ENCODE results near the gene CDH12.
"Not testable (repeated sequence)": the region's sequence is repeated elsewhere in the genome, so short reads cannot be mapped to it uniquely, and the experiment has no call there.

CDH12 gene

DNA sequence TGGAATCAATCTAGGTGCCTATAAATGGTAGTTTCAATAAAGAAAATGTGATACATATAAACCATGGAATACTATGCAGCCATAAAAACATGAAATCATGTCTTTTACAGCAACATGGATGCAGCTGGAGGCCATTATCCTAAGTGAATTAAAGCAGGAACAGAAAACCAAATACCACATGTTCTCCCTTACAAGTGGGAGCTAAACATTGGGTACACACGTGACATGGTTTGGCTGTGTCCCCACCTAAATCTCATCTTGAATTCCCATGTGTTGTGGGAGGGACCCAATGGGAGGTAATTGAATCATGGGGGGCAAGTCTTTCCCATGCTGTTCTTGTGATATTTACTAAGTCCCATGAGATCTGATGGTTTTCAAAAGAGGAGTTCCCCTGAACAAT lies 78.9 kb downstream of the CDH12 start:
- H3K4me3 ChIP-seq (ENCODE audit: low read depth, low read length); H3K4me1 ChIP-seq (ENCODE audit: control insufficient read depth, insufficient read depth, low read length); H3K9ac ChIP-seq (ENCODE audit: low read length); H3K27ac ChIP-seq (ENCODE audit: low read depth, low read length); H3K9me3 ChIP-seq (ENCODE audit: control insufficient read depth, insufficient read depth, low read depth, low read length); H3K27me3 ChIP-seq (ENCODE audit: control insufficient read depth, insufficient read depth, low read length); H3K36me3 ChIP-seq (ENCODE audit: control insufficient read depth, insufficient read depth, low read length): not testable (repeated sequence)

DNA sequence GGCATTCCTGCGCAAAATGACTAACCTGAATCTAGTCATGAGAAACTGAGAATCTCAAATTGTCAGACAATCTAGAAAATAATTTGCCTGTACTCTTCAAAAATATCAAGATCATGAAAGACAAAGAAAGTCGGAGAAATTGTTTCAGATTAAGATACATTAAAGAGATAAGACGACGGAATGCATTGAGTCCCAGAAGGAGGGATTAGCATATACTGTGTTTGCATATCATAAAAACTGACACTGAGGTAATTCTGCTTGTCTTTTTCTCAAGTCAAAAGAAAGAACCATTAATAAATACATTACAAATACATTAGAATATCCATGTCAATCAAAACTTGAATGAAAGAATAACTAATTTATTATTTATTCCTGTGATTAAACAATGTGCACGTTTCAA lies 88.4 kb downstream of the CDH12 start:
- Histone ChIP-seq H3K4me1 (ENCODE audit: control insufficient read depth, insufficient read depth, low read length) (no peaks in the 10 kb centered on the region), H3K9me3 (ENCODE audit: control insufficient read depth, insufficient read depth, low read depth, low read length) (no peaks in the 10 kb centered on the region), H3K27ac (ENCODE audit: low read depth, low read length) (no peak overlapping the region), H3K9ac (ENCODE audit: low read length) (no peak overlapping the region), H3K27me3 (ENCODE audit: control insufficient read depth, insufficient read depth, low read length) (no peaks in the 10 kb centered on the region), H3K36me3 (ENCODE audit: control insufficient read depth, insufficient read depth, low read length) (no peaks in the 10 kb centered on the region), H3K4me3 (ENCODE audit: low read depth, low read length) (no peak overlapping the region)

DNA sequence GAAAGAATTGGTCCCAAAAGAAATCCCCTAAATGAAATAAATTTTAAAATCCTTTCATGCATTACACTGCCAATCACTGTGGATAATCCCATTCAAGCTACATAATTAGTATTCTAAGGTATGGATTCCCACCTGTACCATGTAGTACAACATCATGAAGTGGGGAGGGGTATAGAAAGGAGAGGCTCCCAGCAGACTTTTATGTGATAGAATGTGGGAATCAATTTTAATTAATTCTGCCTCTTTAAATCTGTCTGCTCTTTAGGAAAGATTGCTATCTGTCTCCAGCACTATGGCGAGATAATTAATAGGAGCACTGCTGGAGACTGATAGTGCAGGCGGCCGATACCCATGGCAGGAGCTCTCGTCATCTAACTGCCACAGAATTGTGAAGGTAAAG lies 95.4 kb downstream of the CDH12 start:
- Histone ChIP-seq H3K27ac (ENCODE audit: low read depth, low read length) (no peak overlapping the region), H3K27me3 (ENCODE audit: control insufficient read depth, insufficient read depth, low read length) (no peaks in the 10 kb centered on the region), H3K4me3 (ENCODE audit: low read depth, low read length) (no peak overlapping the region), H3K9me3 (ENCODE audit: control insufficient read depth, insufficient read depth, low read depth, low read length) (no peaks in the 10 kb centered on the region), H3K36me3 (ENCODE audit: control insufficient read depth, insufficient read depth, low read length) (no peaks in the 10 kb centered on the region), H3K9ac (ENCODE audit: low read length) (no peak overlapping the region), H3K4me1 (ENCODE audit: control insufficient read depth, insufficient read depth, low read length) (no peaks in the 10 kb centered on the region)

DNA sequence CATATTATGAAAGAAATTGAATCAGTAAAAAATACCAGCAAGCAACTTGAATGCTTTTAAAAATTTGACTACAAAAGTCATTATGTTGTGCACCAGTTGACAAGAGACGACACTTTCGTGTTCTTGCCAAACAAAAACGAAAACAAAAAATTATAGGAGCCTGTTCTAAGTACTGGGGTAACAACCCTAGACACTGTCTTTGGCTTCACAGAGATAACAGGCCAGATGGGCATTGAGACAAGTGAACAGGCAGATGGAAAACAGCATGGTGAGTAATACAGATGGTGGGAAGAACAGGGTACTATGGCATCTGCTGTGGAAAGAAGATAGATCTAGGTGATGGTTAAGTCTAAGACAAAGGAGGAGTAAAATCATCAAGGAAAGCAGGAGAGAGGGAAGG lies 99.0 kb downstream of the CDH12 start:
- H3K9me3 ChIP-seq (ENCODE audit: control insufficient read depth, insufficient read depth, low read depth, low read length) = no peaks in the 10 kb centered on the region
- no peak overlapping the region for H3K4me3 ChIP-seq (ENCODE audit: low read depth, low read length)
- H3K4me1 ChIP-seq (ENCODE audit: control insufficient read depth, insufficient read depth, low read length) = no peaks in the 10 kb centered on the region
- H3K27ac ChIP-seq (ENCODE audit: low read depth, low read length) = no peak overlapping the region
- H3K9ac ChIP-seq (ENCODE audit: low read length) = no peak overlapping the region
- H3K36me3 ChIP-seq (ENCODE audit: control insufficient read depth, insufficient read depth, low read length) = no peaks in the 10 kb centered on the region
- no peaks in the 10 kb centered on the region for H3K27me3 ChIP-seq (ENCODE audit: control insufficient read depth, insufficient read depth, low read length)

DNA sequence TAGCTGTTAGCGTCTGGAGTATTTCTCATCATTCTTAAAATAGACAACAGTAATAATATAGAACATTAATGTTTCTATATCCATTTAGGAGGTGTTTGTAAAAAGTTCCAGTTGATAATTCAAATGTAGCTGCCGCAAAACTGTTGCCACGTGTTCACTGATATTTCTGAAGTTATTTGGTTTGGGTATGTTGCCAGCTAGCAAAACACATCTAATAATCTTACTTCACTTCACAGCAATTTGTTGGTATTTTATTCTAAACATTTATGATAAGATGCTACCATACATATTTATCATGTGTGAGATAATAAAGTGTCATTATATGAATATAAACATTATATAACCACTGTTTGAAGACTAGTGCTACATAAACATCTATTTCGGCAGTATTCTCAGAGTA lies 101.6 kb downstream of the CDH12 start:
- H3K9me3 ChIP-seq (ENCODE audit: control insufficient read depth, insufficient read depth, low read depth, low read length) = no peaks in the 10 kb centered on the region
- H3K27ac ChIP-seq (ENCODE audit: low read depth, low read length) = no peak overlapping the region
- no peaks in the 10 kb centered on the region for H3K27me3 ChIP-seq (ENCODE audit: control insufficient read depth, insufficient read depth, low read length)
- no peak overlapping the region for H3K4me3 ChIP-seq (ENCODE audit: low read depth, low read length)
- H3K4me1 ChIP-seq (ENCODE audit: control insufficient read depth, insufficient read depth, low read length) = no peaks in the 10 kb centered on the region
- no peaks in the 10 kb centered on the region for H3K36me3 ChIP-seq (ENCODE audit: control insufficient read depth, insufficient read depth, low read length)
- H3K9ac ChIP-seq (ENCODE audit: low read length) = no peak overlapping the region

DNA sequence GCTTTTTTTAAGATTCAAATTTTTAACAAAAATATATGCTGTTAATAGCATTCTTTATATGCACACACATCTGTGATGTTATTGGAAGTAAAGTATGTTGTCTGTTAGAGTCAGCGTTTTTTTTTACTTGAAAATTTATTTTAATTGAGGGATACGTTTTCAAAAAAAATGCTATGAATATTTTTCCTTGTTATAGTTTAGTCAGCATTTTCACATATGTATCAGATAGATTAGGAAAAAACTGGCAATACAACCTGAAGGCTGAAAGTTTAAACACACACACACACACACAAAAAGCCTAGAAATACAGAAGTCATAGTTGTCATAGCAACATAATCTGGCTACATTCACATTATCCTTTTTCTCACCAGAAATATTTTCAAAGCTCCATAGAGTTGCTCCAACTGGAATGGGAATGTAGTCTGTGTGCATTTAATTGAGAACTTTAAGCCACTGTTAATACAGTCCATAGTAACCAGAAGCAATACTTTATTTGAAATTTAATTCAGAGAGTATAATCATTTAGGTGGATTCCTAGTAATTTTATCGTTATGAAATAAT lies 116.6 kb downstream of the CDH12 start:
- Histone ChIP-seq H3K4me1 (ENCODE audit: control insufficient read depth, insufficient read depth, low read length) (no peaks in the 10 kb centered on the region), H3K27ac (ENCODE audit: low read depth, low read length) (no peak overlapping the region), H3K27me3 (ENCODE audit: control insufficient read depth, insufficient read depth, low read length) (no peaks in the 10 kb centered on the region), H3K4me3 (ENCODE audit: low read depth, low read length) (no peak overlapping the region), H3K9ac (ENCODE audit: low read length) (no peak overlapping the region), H3K36me3 (ENCODE audit: control insufficient read depth, insufficient read depth, low read length) (no peaks in the 10 kb centered on the region), H3K9me3 (ENCODE audit: control insufficient read depth, insufficient read depth, low read depth, low read length) (no peaks in the 10 kb centered on the region)

DNA sequence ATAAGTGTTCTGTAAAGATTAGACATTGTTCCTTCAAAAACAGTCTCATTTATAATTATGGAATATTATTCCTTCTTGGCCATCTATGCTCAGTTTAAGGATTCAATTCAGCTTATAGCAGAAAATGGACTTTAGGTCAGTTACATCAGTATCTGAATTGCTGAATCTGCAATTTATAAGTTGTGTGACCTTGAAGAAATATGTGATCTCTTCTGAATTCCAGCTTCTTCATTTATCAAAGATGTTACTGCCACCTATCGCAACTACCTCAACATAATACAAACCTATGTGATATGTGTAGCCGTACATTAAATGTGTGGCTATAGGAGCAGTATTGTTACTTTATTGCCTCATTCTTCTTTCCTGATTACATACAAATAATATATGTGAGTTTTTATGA lies 118.2 kb downstream of the CDH12 start:
- Histone ChIP-seq H3K4me1 (ENCODE audit: control insufficient read depth, insufficient read depth, low read length) (no peaks in the 10 kb centered on the region), H3K9ac (ENCODE audit: low read length) (no peak overlapping the region), H3K4me3 (ENCODE audit: low read depth, low read length) (no peak overlapping the region), H3K27me3 (ENCODE audit: control insufficient read depth, insufficient read depth, low read length) (no peaks in the 10 kb centered on the region), H3K9me3 (ENCODE audit: control insufficient read depth, insufficient read depth, low read depth, low read length) (no peaks in the 10 kb centered on the region), H3K36me3 (ENCODE audit: control insufficient read depth, insufficient read depth, low read length) (no peaks in the 10 kb centered on the region), H3K27ac (ENCODE audit: low read depth, low read length) (no peak overlapping the region)

DNA sequence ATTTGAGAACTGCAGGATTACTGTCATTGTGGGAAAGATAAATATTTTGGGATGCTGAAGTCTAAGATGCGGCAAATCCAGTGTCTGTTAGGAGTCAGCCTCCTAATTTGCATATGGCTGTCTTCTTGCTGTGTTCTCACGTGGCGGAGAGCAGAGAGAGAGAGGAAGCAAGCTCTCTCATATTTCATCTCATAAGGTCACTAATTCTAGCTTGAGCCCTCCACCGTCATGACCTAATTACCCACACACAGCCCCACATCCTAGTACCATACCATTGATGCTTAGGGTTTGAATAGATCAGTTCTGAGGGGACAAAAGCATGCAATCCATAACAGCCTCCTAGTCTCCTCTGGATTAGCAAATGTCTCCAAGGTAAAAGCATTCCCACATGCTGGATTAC lies 124.5 kb downstream of the CDH12 start:
- Histone ChIP-seq H3K9me3 (ENCODE audit: control insufficient read depth, insufficient read depth, low read depth, low read length) (no peaks in the 10 kb centered on the region), H3K36me3 (ENCODE audit: control insufficient read depth, insufficient read depth, low read length) (no peaks in the 10 kb centered on the region), H3K9ac (ENCODE audit: low read length) (no peak overlapping the region), H3K27me3 (ENCODE audit: control insufficient read depth, insufficient read depth, low read length) (no peaks in the 10 kb centered on the region), H3K4me3 (ENCODE audit: low read depth, low read length) (no peak overlapping the region), H3K4me1 (ENCODE audit: control insufficient read depth, insufficient read depth, low read length) (0 out of 2 replicates have a peak, but pooled peaks cover 3% of the 10 kb centered on the region), H3K27ac (ENCODE audit: low read depth, low read length) (no peak overlapping the region)

DNA sequence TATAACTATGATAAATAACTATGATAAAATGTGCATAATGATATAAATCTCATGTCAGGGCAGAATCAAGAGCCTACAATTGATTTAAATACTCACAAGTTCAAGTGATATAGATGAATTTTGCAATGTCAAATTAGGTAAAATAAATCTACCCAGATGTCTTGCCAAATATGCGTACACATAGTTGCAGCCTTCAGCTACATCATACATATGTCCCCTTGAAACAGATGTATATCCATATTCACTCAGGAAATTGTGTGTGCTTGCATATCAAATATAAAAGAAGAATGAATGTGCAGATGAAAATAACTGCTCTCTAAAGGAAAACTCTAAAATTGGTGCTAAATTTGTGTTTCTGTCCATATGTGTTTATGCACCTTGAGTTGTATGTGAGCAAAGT lies 130.7 kb downstream of the CDH12 start:
- H3K9me3 ChIP-seq (ENCODE audit: control insufficient read depth, insufficient read depth, low read depth, low read length) = peaks cover 19% of the 10 kb centered on the region; the same call in 1 of the 2 replicates
- no peak overlapping the region for H3K4me3 ChIP-seq (ENCODE audit: low read depth, low read length)
- no peaks in the 10 kb centered on the region for H3K36me3 ChIP-seq (ENCODE audit: control insufficient read depth, insufficient read depth, low read length)
- no peak overlapping the region for H3K9ac ChIP-seq (ENCODE audit: low read length)
- no peaks in the 10 kb centered on the region for H3K4me1 ChIP-seq (ENCODE audit: control insufficient read depth, insufficient read depth, low read length)
- H3K27ac ChIP-seq (ENCODE audit: low read depth, low read length) = no peak overlapping the region
- H3K27me3 ChIP-seq (ENCODE audit: control insufficient read depth, insufficient read depth, low read length) = no peaks in the 10 kb centered on the region

DNA sequence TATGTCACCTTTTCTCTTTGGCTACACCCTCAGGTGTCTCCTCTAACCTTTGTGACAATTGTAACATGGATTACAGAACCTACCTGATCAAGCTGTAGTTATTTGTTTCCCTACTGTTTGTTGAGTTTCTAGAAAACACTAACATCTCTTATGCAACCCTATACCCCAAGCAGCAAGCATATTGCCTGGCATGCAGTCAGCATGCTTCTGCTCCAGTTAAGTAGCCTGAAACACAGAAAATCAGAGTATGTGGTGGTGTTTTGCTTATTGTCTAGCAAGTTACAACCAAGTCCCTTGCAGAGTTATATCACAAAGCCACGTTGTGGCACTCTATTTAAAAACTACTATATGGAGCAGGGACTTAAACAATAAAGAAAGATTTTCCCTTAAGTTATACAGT lies 131.1 kb downstream of the CDH12 start:
- Histone ChIP-seq H3K36me3 (ENCODE audit: control insufficient read depth, insufficient read depth, low read length) (no peaks in the 10 kb centered on the region), H3K4me3 (ENCODE audit: low read depth, low read length) (no peak overlapping the region), H3K4me1 (ENCODE audit: control insufficient read depth, insufficient read depth, low read length) (no peaks in the 10 kb centered on the region), H3K9me3 (ENCODE audit: control insufficient read depth, insufficient read depth, low read depth, low read length) (peaks cover 19% of the 10 kb centered on the region; the same call in 1 of the 2 replicates), H3K27ac (ENCODE audit: low read depth, low read length) (no peak overlapping the region), H3K27me3 (ENCODE audit: control insufficient read depth, insufficient read depth, low read length) (no peaks in the 10 kb centered on the region), H3K9ac (ENCODE audit: low read length) (no peak overlapping the region)

DNA sequence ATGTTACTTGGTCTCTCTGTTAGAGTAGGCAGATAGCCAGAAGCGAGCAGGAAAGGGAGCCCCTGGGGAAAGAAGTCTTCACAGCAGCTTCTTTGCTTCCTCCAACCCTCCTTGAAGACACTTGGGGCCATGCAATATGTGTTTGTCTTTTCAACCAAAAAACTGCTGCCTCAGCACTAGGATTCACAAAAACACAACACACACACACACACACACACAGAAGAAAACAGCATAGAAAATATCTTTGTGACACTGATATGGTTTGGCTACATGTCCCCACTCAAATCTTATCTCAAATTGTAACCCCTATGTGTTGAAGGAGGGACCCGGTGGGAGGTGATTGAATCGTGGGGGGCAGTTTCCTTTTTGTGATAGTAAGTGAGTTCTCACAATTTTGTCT lies 133.3 kb downstream of the CDH12 start:
- peaks cover 19% of the 10 kb centered on the region; the same call in 1 of the 2 replicates for H3K9me3 ChIP-seq (ENCODE audit: control insufficient read depth, insufficient read depth, low read depth, low read length)
- H3K9ac ChIP-seq (ENCODE audit: low read length) = no peak overlapping the region
- H3K27ac ChIP-seq (ENCODE audit: low read depth, low read length) = no peak overlapping the region
- no peak overlapping the region for H3K4me3 ChIP-seq (ENCODE audit: low read depth, low read length)
- no peaks in the 10 kb centered on the region for H3K36me3 ChIP-seq (ENCODE audit: control insufficient read depth, insufficient read depth, low read length)
- H3K27me3 ChIP-seq (ENCODE audit: control insufficient read depth, insufficient read depth, low read length) = no peaks in the 10 kb centered on the region
- H3K4me1 ChIP-seq (ENCODE audit: control insufficient read depth, insufficient read depth, low read length) = no peaks in the 10 kb centered on the region

DNA sequence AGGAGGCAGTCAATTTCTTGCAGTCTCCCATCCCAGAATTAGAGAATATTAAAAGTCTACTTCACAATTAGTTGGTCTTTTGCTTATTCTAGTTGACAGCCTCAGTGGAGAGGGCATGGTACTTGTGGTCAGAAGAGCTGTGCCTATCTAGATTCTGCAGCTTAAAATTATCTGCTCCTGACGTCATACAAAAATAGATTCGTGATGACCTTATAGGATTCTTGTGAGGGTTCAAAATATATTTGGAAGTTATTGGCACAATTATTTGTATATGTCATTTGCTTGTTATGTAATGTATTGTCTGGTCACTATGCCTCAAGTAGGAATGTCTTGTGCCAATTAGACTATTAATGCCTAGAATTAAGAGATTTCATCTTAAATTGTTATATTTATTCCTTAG lies 142.5 kb downstream of the CDH12 start:
- no peaks in the 10 kb centered on the region for H3K4me1 ChIP-seq (ENCODE audit: control insufficient read depth, insufficient read depth, low read length)
- H3K4me3 ChIP-seq (ENCODE audit: low read depth, low read length) = no peak overlapping the region
- H3K9me3 ChIP-seq (ENCODE audit: control insufficient read depth, insufficient read depth, low read depth, low read length) = no peaks in the 10 kb centered on the region
- H3K36me3 ChIP-seq (ENCODE audit: control insufficient read depth, insufficient read depth, low read length) = no peaks in the 10 kb centered on the region
- H3K27me3 ChIP-seq (ENCODE audit: control insufficient read depth, insufficient read depth, low read length) = no peaks in the 10 kb centered on the region
- H3K27ac ChIP-seq (ENCODE audit: low read depth, low read length) = no peak overlapping the region
- no peak overlapping the region for H3K9ac ChIP-seq (ENCODE audit: low read length)

All from HUES6 (cell line).